GM12878 (cell line): ENCODE results near the gene RGCC. TPM values are rescaled to one million over a fixed set of nuclear protein-coding genes. Genes with fewer than 3 reads are reported as not detected.

Experiments used
- ATAC-seq: fragments of 200-7000 bp; cut with Tn5 transposase; 3 replicates; pipeline ENCODE4 v1.9.1; 2020; ENCODE audit warnings: mild to moderate bottlenecking, moderate library complexity
- BruUV-seq: library from RNA; stranded (reverse); fragments of 400-500 nt; replicated peaks from 2 replicates; lab custom pipeline; 2021; lab: Mats Ljungman, UMichigan
- CTCF ChIA-PET: fragments of 300-600 bp; sonication (Branson Sonifier 250); formaldehyde crosslinking; extraction: SDS; loops from one replicate; lab custom pipeline; 2021; ENCODE audit warnings: inconsistent platforms; lab: Yijun Ruan, JAX
- POLR2A ChIA-PET: fragments of 350-600 bp; formaldehyde crosslinking; extraction: SDS; loops from one replicate; lab custom pipeline; 2021; ENCODE audit warnings: inconsistent platforms; lab: Charles Lee
- RAD21 ChIA-PET: fragments of 300-600 bp; sonication (Branson Sonifier 250); formaldehyde crosslinking; loops from one replicate; lab custom pipeline; 2023; ENCODE audit warnings: antibody characterized with exemption; ENCODE audit not compliant: unreplicated experiment; lab: Charles Lee
- SMC1A ChIA-PET: fragments of 300-600 bp; sonication (Branson Sonifier 250); formaldehyde crosslinking; loops from one replicate; lab custom pipeline; 2023; ENCODE audit not compliant: unreplicated experiment, uncharacterized antibody; lab: Charles Lee
- DNase-seq: peaks from one replicate; pipeline ENCODE4 v3.0.0-alpha.2; 2011; ENCODE audit warnings: low read depth, low spot score
- FAIRE-seq: peaks from 3 replicates; lab custom pipeline; 2011; peaks lifted over from hg19 to GRCh38; lab: Jason Lieb, UNC
- H2AFZ ChIP-seq: 2 replicates; pipeline ENCODE4 v1.6.0; 2011; ENCODE audit warnings: low read depth, low read length, control low read depth; ENCODE audit not compliant: control insufficient read depth
- H3K27ac ChIP-seq: 2 replicates; pipeline ENCODE4 v1.5.1; 2011; ENCODE audit warnings: control low read depth; ENCODE audit not compliant: control insufficient read depth, insufficient read depth
- H3K27me3 ChIP-seq, 2 experiments: replicated peaks in 1 of 2; 2 replicates each; pipeline versions ENCODE4 v1.6.0 to v1.6.1; 2011; ENCODE audit warnings: low read length in 1 of 2; ENCODE audit not compliant: control insufficient read depth in 2 of 2, insufficient read depth in 2 of 2
- H3K36me3 ChIP-seq, 2 experiments: 2 replicates each; pipeline ENCODE4 v1.5.1; 2011; ENCODE audit warnings: low read length in 1 of 2; ENCODE audit not compliant: control insufficient read depth in 2 of 2, insufficient read depth in 2 of 2
- H3K4me1 ChIP-seq: 2 replicates; pipeline ENCODE4 v1.6.1; 2011; ENCODE audit warnings: mild to moderate bottlenecking, low read length, moderate library complexity, mixed read lengths; ENCODE audit not compliant: control insufficient read depth, insufficient read depth
- H3K4me2 ChIP-seq: 2 replicates; pipeline ENCODE4 v1.6.0; 2011; ENCODE audit warnings: control low read depth; ENCODE audit not compliant: control insufficient read depth, insufficient read depth
- H3K4me3 ChIP-seq: fragments of 200-600 bp; sonication (generic); 2 replicates; pipeline ENCODE4 v1.5.1; 2016
- H3K79me2 ChIP-seq: 2 replicates; pipeline ENCODE4 v1.6.0; 2011; ENCODE audit warnings: low read length; ENCODE audit not compliant: control insufficient read depth, insufficient read depth
- H3K9ac ChIP-seq: 2 replicates; pipeline ENCODE4 v1.8.0; 2011; ENCODE audit warnings: low read length, control low read depth, mixed read lengths; ENCODE audit not compliant: control insufficient read depth, insufficient read depth
- H3K9me3 ChIP-seq: replicated peaks from 3 replicates; pipeline ENCODE4 v1.5.1; 2011; ENCODE audit warnings: mild to moderate bottlenecking, low read length; ENCODE audit not compliant: control insufficient read depth, insufficient read depth
- H4K20me1 ChIP-seq: 2 replicates; pipeline ENCODE4 v1.6.0; 2011; ENCODE audit not compliant: control insufficient read depth, insufficient read depth
- BCL11A ChIP-seq: IDR thresholded peaks from 2 replicates; pipeline ENCODE4 v1.6.1; 2011; ENCODE audit warnings: low read depth, low read length
- BCL3 ChIP-seq: IDR thresholded peaks from 2 replicates; pipeline ENCODE4 v1.6.1; 2011; ENCODE audit warnings: borderline replicate concordance, low read depth, mild to moderate bottlenecking, moderate library complexity, low read length; ENCODE audit not compliant: insufficient read depth, poor library complexity, severe bottlenecking
- BCLAF1 ChIP-seq: fragments of 450-650 bp; IDR thresholded peaks from 2 replicates; pipeline ENCODE4 v1.6.1; 2017; ENCODE audit warnings: antibody characterized with exemption, mild to moderate bottlenecking, moderate library complexity
- FOXM1 ChIP-seq: IDR thresholded peaks from 2 replicates; pipeline ENCODE4 v1.6.1; 2012; ENCODE audit warnings: low read depth, mild to moderate bottlenecking, inconsistent platforms, low read length, moderate library complexity
- HCFC1 ChIP-seq: fragments of 150-350 bp; IDR thresholded peaks from 2 replicates; pipeline ENCODE4 v1.6.1; 2014; ENCODE audit warnings: low read length
- KDM1A ChIP-seq: fragments of 200-600 bp; sonication (generic); IDR thresholded peaks from 2 replicates; pipeline ENCODE4 v1.6.1; 2016; ENCODE audit warnings: borderline replicate concordance
- MTA3 ChIP-seq: IDR thresholded peaks from 2 replicates; pipeline ENCODE4 v1.6.1; 2012; ENCODE audit warnings: low read length, inconsistent platforms, borderline replicate concordance
- PAX8 ChIP-seq: fragments of 450-650 bp; IDR thresholded peaks from 2 replicates; pipeline ENCODE4 v1.6.1; 2017; ENCODE audit warnings: mild to moderate bottlenecking, moderate library complexity
- STAT1 ChIP-seq: fragments of 450-650 bp; conservative IDR thresholded peaks from 2 replicates; pipeline ENCODE4 v1.6.1; 2014; ENCODE audit warnings: antibody characterized with exemption, mild to moderate bottlenecking
- TCF7 ChIP-seq: IDR thresholded peaks from 2 replicates; pipeline ENCODE4 v1.6.1; 2014; ENCODE audit warnings: antibody characterized with exemption, borderline replicate concordance
- ZNF384 ChIP-seq: IDR thresholded peaks from 2 replicates; pipeline ENCODE4 v1.6.1; 2012; ENCODE audit warnings: low read depth, mild to moderate bottlenecking, low read length, improper control_type of control experiment, borderline replicate concordance
- WGBS: methylation state at CpG from one replicate; pipeline ENCODE4 v1.1.6; 2016; ENCODE audit warnings: low lambda C conversion rate; ENCODE audit not compliant: insufficient replicate concordance, insufficient coverage; ENCODE audit errors: missing lambda C conversion rate; 5-methylcytosine and 5-hydroxymethylcytosine counted together
- in situ Hi-C: fragments of 300-500 bp; cut with MboI; formaldehyde crosslinking; loops from 9 replicates; pipeline ENCODE4 v1.14.3; 2018; ENCODE audit warnings: mixed read lengths
- intact Hi-C: fragments of 100-400 bp; cut with micrococcal nuclease; formaldehyde crosslinking; loops from one replicate; pipeline ENCODE4 v1.14.2; 2022; ENCODE audit not compliant: unreplicated experiment
- polyA plus RNA-seq, 11 experiments: library from polyadenylated mRNA; depleted of rRNA in 4 of 11; unstranded in 6 of 11; stranded (reverse) in 5 of 11; fragments of >200 nt; fragmentation: Nextera tagmentation in 4 of 11; fragmentation: Illumina TruSeq in 1 of 11; extraction: Ambion mirVana in 4 of 11; extraction: Trizol in 1 of 11; gene quantifications; 1 replicate in 1 of 11; 2 replicates in 10 of 11; pipeline versions ENCODE4 v1.2.1 to v1.2.3, GENCODE V29; 2011 to 2016; ENCODE audit warnings: inconsistent platforms in 2 of 11, missing spikeins in 2 of 11, low read depth in 1 of 11
- total RNA-seq, 4 experiments: library from RNA; depleted of rRNA in 3 of 4; stranded (reverse); fragments of >200 nt in 3 of 4; fragmentation: Illumina TruSeq in 1 of 4; extraction: Trizol in 1 of 4; gene quantifications; 2 replicates each; pipeline versions ENCODE4 v1.2.1 to v1.2.3, GENCODE V29; 2013 to 2021
- TF ChIP-seq, protein P1 (sequence below): fragments of 150-350 bp; IDR thresholded peaks from 2 replicates; pipeline ENCODE4 v1.6.1; 2016; ENCODE audit warnings: low read depth, low read length
- TF ChIP-seq, protein P2 (sequence below): fragments of 450-650 bp; IDR thresholded peaks from 2 replicates; pipeline ENCODE4 v1.6.1; 2018; ENCODE audit warnings: borderline replicate concordance, mild to moderate bottlenecking; ENCODE audit not compliant: partially characterized antibody

The RGCC gene
- total and polyA plus RNA-seq, 10 of the 15 experiments (the other 5 are each of a cell fraction or from before 2014, with no cell fraction given): 0.41 to 19.4 (median 9.9) TPM

DNA sequence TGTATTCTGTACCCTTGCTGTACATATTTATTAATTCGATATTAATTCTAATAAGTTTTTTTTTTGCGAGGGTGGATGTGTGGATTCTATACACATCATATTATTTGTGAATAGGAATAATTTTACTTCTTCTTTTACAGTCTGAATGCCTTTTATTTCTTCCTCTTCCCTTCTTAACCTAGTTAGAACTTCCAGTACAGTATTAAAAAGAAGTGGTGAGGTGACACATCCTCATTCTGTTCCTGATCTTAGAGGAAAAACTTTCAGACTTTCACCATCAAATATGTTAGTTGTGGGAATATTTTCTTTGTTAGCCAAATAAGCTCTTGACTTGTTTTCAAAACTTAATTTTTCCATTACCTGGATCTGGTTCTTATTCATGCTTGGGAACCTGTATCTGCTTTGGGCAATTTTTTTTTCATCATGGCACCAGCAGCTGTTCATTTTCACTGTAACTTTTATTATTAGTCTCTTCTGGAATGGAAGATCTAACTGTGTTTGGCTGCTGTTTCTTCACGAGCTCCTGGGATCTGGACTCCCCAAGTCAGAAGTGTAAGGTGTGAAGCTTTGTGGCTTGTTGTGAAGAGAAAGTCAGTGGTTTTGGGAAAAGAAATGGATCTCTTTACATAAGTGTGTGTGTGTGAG is 33.1 kb downstream of the RGCC start:
- no peaks in the 10 kb centered on the region for H4K20me1 ChIP-seq
- in situ Hi-C loops: no loop called here
- no TSS peak for BruUV-seq
- FAIRE-seq (no peak), ATAC-seq (no peak), DNase-seq (no peak)
- peaks cover 19% of the 10 kb centered on the region for H3K4me1 ChIP-seq
- H3K27me3 ChIP-seq: no peaks in the 10 kb centered on the region; a peak in 1 of 4 replicates
- H3K9me3 ChIP-seq: no peaks in the 10 kb centered on the region; the same call in 2 of the 3 replicates
- no peak overlapping the region for H3K4me2 ChIP-seq
- RAD21 ChIA-PET: no interaction called here
- H3K27ac ChIP-seq: no peak overlapping the region
- CTCF ChIA-PET: interaction anchor here (3.3 kb wide), 1 partner anchor 31 kb away, joined by 16 read pairs; no protein-coding TSS in a partner anchor
- SMC1A ChIA-PET: interaction anchor here (1.1 kb wide), 1 partner anchor 13 kb away, joined by 3 read pairs; no protein-coding TSS in a partner anchor
- H3K36me3 ChIP-seq: no peaks in the 10 kb centered on the region
- no peaks in the 10 kb centered on the region for H3K79me2 ChIP-seq
- intact Hi-C loops: no loop called here
- POLR2A ChIA-PET: interaction anchor here (1.0 kb wide), 1 partner anchor 11 kb away, joined by 4 read pairs; no protein-coding TSS in a partner anchor
- no peak overlapping the region for H2AFZ ChIP-seq
- H3K4me3 ChIP-seq: no peak overlapping the region
- no peak overlapping the region for H3K9ac ChIP-seq
- 83% methylated on average over 3 of the region's 3 CpGs for WGBS
- TF ChIP-seq, protein P1, sequence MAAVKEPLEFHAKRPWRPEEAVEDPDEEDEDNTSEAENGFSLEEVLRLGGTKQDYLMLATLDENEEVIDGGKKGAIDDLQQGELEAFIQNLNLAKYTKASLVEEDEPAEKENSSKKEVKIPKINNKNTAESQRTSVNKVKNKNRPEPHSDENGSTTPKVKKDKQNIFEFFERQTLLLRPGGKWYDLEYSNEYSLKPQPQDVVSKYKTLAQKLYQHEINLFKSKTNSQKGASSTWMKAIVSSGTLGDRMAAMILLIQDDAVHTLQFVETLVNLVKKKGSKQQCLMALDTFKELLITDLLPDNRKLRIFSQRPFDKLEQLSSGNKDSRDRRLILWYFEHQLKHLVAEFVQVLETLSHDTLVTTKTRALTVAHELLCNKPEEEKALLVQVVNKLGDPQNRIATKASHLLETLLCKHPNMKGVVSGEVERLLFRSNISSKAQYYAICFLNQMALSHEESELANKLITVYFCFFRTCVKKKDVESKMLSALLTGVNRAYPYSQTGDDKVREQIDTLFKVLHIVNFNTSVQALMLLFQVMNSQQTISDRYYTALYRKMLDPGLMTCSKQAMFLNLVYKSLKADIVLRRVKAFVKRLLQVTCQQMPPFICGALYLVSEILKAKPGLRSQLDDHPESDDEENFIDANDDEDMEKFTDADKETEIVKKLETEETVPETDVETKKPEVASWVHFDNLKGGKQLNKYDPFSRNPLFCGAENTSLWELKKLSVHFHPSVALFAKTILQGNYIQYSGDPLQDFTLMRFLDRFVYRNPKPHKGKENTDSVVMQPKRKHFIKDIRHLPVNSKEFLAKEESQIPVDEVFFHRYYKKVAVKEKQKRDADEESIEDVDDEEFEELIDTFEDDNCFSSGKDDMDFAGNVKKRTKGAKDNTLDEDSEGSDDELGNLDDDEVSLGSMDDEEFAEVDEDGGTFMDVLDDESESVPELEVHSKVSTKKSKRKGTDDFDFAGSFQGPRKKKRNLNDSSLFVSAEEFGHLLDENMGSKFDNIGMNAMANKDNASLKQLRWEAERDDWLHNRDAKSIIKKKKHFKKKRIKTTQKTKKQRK: no peak
- TF ChIP-seq BCLAF1 (no peak), PAX8 (no peak), STAT1 (no peak), MTA3 (no peak), KDM1A (no peak), ZNF384 (no peak), BCL3 (no peak), TCF7 (no peak), FOXM1 (no peak), BCL11A (no peak), HCFC1 (no peak)
- TF ChIP-seq, protein P2, sequence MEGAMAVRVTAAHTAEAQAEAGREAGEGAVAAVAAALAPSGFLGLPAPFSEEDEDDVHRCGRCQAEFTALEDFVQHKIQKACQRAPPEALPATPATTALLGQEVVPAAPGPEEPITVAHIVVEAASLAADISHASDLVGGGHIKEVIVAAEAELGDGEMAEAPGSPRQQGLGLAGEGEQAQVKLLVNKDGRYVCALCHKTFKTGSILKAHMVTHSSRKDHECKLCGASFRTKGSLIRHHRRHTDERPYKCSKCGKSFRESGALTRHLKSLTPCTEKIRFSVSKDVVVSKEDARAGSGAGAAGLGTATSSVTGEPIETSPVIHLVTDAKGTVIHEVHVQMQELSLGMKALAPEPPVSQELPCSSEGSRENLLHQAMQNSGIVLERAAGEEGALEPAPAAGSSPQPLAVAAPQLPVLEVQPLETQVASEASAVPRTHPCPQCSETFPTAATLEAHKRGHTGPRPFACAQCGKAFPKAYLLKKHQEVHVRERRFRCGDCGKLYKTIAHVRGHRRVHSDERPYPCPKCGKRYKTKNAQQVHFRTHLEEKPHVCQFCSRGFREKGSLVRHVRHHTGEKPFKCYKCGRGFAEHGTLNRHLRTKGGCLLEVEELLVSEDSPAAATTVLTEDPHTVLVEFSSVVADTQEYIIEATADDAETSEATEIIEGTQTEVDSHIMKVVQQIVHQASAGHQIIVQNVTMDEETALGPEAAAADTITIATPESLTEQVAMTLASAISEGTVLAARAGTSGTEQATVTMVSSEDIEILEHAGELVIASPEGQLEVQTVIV: no peak
